Endothelial cell (in vitro differentiated cells): Measurements from ENCODE around the gene BAIAP2. TPM values are rescaled to one million over a fixed set of nuclear protein-coding genes. Genes with fewer than 3 reads are reported as not detected.
"Not testable (repeated sequence)": the region's sequence is repeated elsewhere in the genome, so short reads cannot be mapped to it uniquely, and the experiment has no call there.

Source experiments
- DNase-seq: peaks from one replicate; pipeline ENCODE4 v3.0.0; 2021; ENCODE audit warnings: low spot score
- H3K27ac Mint-ChIP-seq: one replicate; pipeline ENCODE4 v1.8.0; 2021; ENCODE audit warnings: mixed read lengths, inconsistent platforms; ENCODE audit not compliant: unreplicated experiment
- H3K27me3 Mint-ChIP-seq: one replicate; pipeline ENCODE4 v1.8.0; 2021; ENCODE audit warnings: mild to moderate bottlenecking, moderate library complexity, mixed read lengths, inconsistent platforms; ENCODE audit not compliant: unreplicated experiment
- H3K36me3 Mint-ChIP-seq: one replicate; pipeline ENCODE4 v1.8.0; 2021; ENCODE audit warnings: mild to moderate bottlenecking, low read depth, mixed read lengths, inconsistent platforms; ENCODE audit not compliant: unreplicated experiment
- H3K4me1 Mint-ChIP-seq: one replicate; pipeline ENCODE4 v1.8.0; 2021; ENCODE audit warnings: mild to moderate bottlenecking, mixed read lengths, inconsistent platforms; ENCODE audit not compliant: unreplicated experiment
- H3K4me3 Mint-ChIP-seq: one replicate; pipeline ENCODE4 v1.8.0; 2021; ENCODE audit warnings: mild to moderate bottlenecking, mixed read lengths, inconsistent platforms; ENCODE audit not compliant: unreplicated experiment
- H3K9me3 Mint-ChIP-seq: one replicate; pipeline ENCODE4 v1.8.0; 2021; ENCODE audit warnings: mixed read lengths, inconsistent platforms; ENCODE audit not compliant: unreplicated experiment
- total RNA-seq: library from RNA; stranded (reverse); fragmentation: NEBNext Ultra II Directional; extraction: Animal tissue kit (Norgen Biotek cat#: 25700); gene quantifications from one replicate; pipeline ENCODE4 v1.2.1, GENCODE V29; 2021; ENCODE audit not compliant: unreplicated experiment
- TF ChIP-seq, protein P1 (sequence below): fragments of 200-600 bp; sonication (generic); IDR thresholded peaks from one replicate; pipeline ENCODE4 v1.5.0; 2021; ENCODE audit warnings: antibody characterized with exemption; ENCODE audit not compliant: unreplicated experiment

The BAIAP2 gene
- total RNA-seq, 1 donor from 2014 or later, result 67.8 TPM

DNA sequence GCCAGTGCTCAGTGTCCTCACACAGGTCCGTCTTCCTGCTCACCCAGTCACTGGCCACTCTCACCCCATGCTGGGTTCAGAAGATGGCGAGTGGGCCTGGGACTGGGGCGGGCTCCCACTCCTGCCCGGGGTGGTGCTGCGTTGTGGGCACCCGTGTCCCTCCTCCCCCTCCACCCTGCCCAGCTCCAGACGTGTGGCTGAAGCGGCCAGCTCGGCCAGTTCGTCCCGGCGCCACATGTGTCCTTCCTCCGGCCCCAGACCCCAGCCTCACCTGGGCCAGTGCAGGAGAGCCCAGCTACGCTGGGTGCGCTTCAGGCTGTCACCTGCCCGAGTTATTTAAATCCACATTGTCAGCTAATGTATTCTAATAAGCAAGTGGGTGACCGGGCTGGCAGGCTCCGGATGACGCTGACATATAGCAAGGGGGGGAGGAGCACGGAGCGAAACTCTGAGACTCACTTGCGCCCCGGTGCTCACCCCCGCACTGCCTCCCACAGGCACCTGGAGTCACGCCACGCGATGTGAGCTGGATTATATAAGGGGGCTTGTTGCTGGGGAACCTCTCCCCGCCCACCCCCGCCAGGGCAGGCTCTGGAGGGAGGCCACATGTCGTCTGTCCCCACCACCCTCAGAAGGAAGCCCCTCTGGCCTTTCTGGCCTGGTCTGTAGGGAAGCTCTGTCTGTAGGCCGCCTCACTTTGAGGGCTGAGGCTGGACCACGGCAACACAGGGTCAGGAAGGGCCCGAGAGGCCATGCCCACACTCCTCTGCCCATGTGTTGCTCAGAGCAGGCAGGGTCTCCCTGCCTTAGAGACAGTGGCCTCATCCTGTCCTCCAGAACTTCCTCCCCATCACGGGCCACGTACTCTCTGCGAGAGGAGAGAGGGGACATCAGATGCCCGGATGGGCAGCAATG lies 7.1 kb upstream of the BAIAP2 start:
- H3K27me3 Mint-ChIP-seq, result peaks cover 4% of the 10 kb centered on the region
- H3K4me3 Mint-ChIP-seq, result no peak overlapping the region
- no peak for DNase-seq
- peaks cover 15% of the 10 kb centered on the region for H3K36me3 Mint-ChIP-seq
- TF ChIP-seq, protein P1, sequence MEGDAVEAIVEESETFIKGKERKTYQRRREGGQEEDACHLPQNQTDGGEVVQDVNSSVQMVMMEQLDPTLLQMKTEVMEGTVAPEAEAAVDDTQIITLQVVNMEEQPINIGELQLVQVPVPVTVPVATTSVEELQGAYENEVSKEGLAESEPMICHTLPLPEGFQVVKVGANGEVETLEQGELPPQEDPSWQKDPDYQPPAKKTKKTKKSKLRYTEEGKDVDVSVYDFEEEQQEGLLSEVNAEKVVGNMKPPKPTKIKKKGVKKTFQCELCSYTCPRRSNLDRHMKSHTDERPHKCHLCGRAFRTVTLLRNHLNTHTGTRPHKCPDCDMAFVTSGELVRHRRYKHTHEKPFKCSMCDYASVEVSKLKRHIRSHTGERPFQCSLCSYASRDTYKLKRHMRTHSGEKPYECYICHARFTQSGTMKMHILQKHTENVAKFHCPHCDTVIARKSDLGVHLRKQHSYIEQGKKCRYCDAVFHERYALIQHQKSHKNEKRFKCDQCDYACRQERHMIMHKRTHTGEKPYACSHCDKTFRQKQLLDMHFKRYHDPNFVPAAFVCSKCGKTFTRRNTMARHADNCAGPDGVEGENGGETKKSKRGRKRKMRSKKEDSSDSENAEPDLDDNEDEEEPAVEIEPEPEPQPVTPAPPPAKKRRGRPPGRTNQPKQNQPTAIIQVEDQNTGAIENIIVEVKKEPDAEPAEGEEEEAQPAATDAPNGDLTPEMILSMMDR, result no peak
- H3K4me1 Mint-ChIP-seq, result peaks cover 20% of the 10 kb centered on the region
- no peaks in the 10 kb centered on the region for H3K9me3 Mint-ChIP-seq
- H3K27ac Mint-ChIP-seq, result no peak overlapping the region

DNA sequence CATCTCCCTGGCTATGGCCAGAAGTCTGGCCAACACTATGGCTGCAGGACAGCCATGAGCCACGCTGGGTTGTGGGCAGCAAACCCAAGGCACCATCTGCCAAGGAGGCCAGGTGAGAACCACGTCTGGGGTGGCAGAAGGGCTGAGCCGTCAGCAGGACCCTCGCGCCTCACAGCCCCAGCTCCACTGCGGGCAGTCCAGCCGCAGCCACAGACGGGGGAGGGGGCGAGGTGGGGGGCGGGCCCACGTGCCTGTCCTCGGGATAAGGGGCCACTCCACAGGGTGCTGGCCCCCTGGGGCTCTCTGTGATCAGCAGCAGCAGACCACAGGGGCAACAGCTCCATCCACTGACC lies 6.5 kb upstream of the BAIAP2 start:
- no peak overlapping the region for H3K4me3 Mint-ChIP-seq
- H3K36me3 Mint-ChIP-seq, result peaks cover 18% of the 10 kb centered on the region
- no peak for DNase-seq
- TF ChIP-seq, protein P1, result no peak
- H3K4me1 Mint-ChIP-seq, result peaks cover 26% of the 10 kb centered on the region
- peaks cover 4% of the 10 kb centered on the region for H3K27me3 Mint-ChIP-seq
- H3K9me3 Mint-ChIP-seq, result no peaks in the 10 kb centered on the region
- no peak overlapping the region for H3K27ac Mint-ChIP-seq

DNA sequence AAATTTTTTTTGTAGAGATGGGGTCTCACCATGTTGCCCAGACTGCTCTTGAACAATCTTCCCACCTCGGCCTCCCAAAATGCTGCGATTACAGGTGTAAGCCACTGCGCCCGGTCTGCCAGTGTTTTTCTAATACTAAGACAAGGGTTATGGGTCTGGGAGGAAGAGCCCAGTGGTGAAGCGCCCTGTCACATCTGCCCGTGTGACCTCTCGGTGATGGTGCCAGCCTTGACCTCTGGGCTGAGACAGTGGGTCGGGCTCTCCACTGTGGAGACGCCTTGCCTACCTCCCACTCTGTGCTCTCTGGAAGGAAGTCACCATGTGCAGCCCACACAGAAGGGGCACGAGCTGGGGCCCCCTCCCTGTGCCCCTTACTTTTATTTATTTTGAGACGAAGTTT lies 5.1 kb upstream of the BAIAP2 start:
- Mint-ChIP-seq H3K4me3 (no peak overlapping the region), H3K4me1 (peaks cover 31% of the 10 kb centered on the region), H3K27me3 (peaks cover 7% of the 10 kb centered on the region), H3K27ac (no peak overlapping the region), H3K36me3 (peaks cover 22% of the 10 kb centered on the region), H3K9me3 (no peaks in the 10 kb centered on the region)
- no peak for DNase-seq
- TF ChIP-seq, protein P1, result no peak

DNA sequence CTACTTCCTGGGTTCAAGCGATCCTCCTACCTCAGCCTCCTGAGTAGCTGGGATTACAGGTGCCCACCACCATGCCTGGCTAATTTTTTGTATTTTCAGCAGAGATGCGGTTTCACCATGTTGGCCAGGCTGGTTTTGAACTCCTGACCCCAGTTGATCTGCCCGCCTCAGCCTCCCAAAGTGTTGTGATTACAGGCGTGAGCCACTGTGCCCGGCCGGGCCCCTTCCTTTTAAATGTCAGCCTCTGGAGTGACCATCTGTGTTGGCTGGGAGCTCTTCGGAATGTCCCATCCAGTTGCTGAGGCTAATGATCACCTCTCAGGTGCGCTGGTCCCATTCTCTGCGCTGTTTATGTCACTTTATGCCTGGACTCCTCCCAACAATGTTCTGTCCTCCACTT lies 4.6 kb upstream of the BAIAP2 start:
- not testable (repeated sequence) for DNase-seq, H3K27me3 Mint-ChIP-seq
- H3K4me1 Mint-ChIP-seq, result peaks cover 31% of the 10 kb centered on the region

GRCh38 chr17:81030741-81031565 lies 4.0 kb upstream of the BAIAP2 start:
- TF ChIP-seq, protein P1, result no peak
- peak overlapping the region; percentile 16 for H3K27ac Mint-ChIP-seq
- no peak for DNase-seq
- H3K4me3 Mint-ChIP-seq, result peak overlapping the region; percentile 44
- no peaks in the 10 kb centered on the region for H3K9me3 Mint-ChIP-seq
- H3K36me3 Mint-ChIP-seq, result peaks cover 22% of the 10 kb centered on the region
- H3K4me1 Mint-ChIP-seq, result peaks cover 34% of the 10 kb centered on the region
- peaks cover 11% of the 10 kb centered on the region for H3K27me3 Mint-ChIP-seq

More for the DNA sequence above, 4.6 kb upstream of the BAIAP2 start:
- H3K4me3 Mint-ChIP-seq, H3K27ac Mint-ChIP-seq, H3K9me3 Mint-ChIP-seq: not testable (repeated sequence)
- H3K36me3 Mint-ChIP-seq, result peaks cover 22% of the 10 kb centered on the region
